ENCODE measurements around the gene TRPC4.
"Not testable (repeated sequence)": the region's sequence is repeated elsewhere in the genome, so short reads cannot be mapped to it uniquely, and the experiment has no call there.

The TRPC4 gene

DNA sequence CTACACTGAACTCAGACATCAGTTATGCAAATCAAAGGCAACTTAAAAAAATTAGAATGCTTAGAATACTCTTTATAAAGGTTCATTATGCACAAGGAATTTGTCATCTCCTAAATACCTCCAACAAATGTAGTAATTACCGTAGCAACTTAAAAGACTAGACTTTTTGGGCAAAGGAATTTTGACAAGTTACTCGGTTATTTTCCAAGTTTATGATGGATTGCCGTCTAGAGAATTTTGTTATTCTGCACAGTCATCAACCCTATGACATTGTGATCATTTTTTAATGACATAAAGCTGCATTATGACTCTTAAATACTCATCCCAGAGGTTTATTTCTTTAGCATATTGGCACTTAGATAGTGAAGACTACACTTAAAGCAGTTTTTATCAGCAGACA, 71.9 kb downstream of the TRPC4 start:
- no peak for ATAC-seq
- TF ChIP-seq TOX (CRISPR knock-in tag; IDR thresholded peaks at IDR 0.05; ENCODE audit: borderline replicate concordance) = no peak
- no peak for TF ChIP-seq PATZ1 (CRISPR knock-in tag; IDR thresholded peaks at IDR 0.05; ENCODE audit: borderline replicate concordance)
- no peak for TF ChIP-seq RARB (CRISPR knock-in tag; IDR thresholded peaks at IDR 0.05)
- TF ChIP-seq ISL1 (CRISPR knock-in tag; IDR thresholded peaks at IDR 0.05) = no peak
- TF ChIP-seq ZFP30 (CRISPR knock-in tag; IDR thresholded peaks at IDR 0.05) = no peak
- TF ChIP-seq ZFP3 (CRISPR knock-in tag; IDR thresholded peaks at IDR 0.05) = no peak
- TF ChIP-seq TCF4 (CRISPR knock-in tag; IDR thresholded peaks at IDR 0.05; ENCODE audit: borderline replicate concordance) = no peak
- TF ChIP-seq ESRRG (CRISPR knock-in tag; IDR thresholded peaks at IDR 0.05) = no peak
- no peak for TF ChIP-seq ZNF565 (CRISPR knock-in tag; conservative IDR thresholded peaks at IDR 0.05; ENCODE audit: low read depth)
- TF ChIP-seq GLIS3 (CRISPR knock-in tag; IDR thresholded peaks at IDR 0.05) = no peak
- TF ChIP-seq ZNF8 (CRISPR knock-in tag; IDR thresholded peaks at IDR 0.05) = no peak
- TF ChIP-seq, protein P1, sequence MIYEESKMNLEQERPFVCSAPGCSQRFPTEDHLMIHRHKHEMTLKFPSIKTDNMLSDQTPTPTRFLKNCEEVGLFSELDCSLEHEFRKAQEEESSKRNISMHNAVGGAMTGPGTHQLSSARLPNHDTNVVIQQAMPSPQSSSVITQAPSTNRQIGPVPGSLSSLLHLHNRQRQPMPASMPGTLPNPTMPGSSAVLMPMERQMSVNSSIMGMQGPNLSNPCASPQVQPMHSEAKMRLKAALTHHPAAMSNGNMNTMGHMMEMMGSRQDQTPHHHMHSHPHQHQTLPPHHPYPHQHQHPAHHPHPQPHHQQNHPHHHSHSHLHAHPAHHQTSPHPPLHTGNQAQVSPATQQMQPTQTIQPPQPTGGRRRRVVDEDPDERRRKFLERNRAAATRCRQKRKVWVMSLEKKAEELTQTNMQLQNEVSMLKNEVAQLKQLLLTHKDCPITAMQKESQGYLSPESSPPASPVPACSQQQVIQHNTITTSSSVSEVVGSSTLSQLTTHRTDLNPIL (CRISPR knock-in tag; IDR thresholded peaks at IDR 0.05; ENCODE audit: low read depth) = no peak
- no peak for TF ChIP-seq ZC3H10 (CRISPR knock-in tag; IDR thresholded peaks at IDR 0.05)
- no peak for TF ChIP-seq CSDC2 (CRISPR knock-in tag; IDR thresholded peaks at IDR 0.05)
- TF ChIP-seq ZNF70 (CRISPR knock-in tag; IDR thresholded peaks at IDR 0.05) = no peak
- TF ChIP-seq, protein P2, sequence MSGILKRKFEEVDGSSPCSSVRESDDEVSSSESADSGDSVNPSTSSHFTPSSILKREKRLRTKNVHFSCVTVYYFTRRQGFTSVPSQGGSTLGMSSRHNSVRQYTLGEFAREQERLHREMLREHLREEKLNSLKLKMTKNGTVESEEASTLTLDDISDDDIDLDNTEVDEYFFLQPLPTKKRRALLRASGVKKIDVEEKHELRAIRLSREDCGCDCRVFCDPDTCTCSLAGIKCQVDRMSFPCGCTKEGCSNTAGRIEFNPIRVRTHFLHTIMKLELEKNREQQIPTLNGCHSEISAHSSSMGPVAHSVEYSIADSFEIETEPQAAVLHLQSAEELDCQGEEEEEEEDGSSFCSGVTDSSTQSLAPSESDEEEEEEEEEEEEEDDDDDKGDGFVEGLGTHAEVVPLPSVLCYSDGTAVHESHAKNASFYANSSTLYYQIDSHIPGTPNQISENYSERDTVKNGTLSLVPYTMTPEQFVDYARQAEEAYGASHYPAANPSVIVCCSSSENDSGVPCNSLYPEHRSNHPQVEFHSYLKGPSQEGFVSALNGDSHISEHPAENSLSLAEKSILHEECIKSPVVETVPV (CRISPR knock-in tag; IDR thresholded peaks at IDR 0.05) = no peak

- ATAC-seq = not testable (repeated sequence)
Observed at GRCh38 chr13:37796795-37797194, 72.8 kb downstream of the TRPC4 start.

DNA sequence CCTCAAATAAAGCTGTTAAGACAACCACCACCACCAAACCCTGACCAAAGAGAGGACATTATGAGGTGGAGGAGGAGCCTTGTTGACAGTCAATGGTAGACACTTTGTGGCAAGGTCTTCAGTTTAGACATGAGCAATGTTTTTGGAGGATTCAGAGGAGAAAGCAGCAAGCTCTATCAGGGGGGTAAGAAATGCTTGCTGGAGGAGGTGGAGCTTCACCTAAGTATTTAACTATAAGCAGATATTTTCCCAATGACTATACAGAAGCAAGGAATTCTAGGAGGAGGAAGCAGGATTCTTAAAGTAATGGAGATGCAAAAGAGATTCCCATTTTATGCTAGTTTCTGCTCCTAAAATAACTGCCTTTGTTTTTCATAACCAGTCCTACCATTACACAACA, 74.2 kb downstream of the TRPC4 start:
- no peak for ATAC-seq

DNA sequence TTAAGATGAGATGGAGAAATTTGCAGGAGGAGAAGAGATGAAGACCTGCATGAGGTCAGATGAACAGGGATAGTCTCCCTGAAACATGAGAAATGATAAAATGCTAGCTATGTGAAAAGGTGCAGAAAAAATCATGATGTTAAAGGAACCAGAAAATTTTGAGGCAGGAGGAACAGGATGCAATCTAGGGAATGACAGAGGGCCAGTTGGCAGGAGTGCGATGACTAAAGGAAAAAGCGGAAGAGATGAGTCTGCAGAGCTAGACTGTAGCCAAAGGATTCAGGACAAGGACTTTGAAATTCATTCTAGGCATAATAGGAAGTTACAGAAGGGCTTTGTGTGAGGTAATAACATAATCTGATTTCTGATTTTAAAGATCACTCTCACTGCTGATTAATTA, 77.9 kb downstream of the TRPC4 start:
- ATAC-seq = peak; percentile 62; the same call in 1 of the 3 replicates
- no peak for TF ChIP-seq ZC3H10 (CRISPR knock-in tag; IDR thresholded peaks at IDR 0.05)
- no peak for TF ChIP-seq TOX (CRISPR knock-in tag; IDR thresholded peaks at IDR 0.05; ENCODE audit: borderline replicate concordance)
- no peak for TF ChIP-seq ZNF8 (CRISPR knock-in tag; IDR thresholded peaks at IDR 0.05)
- TF ChIP-seq CSDC2 (CRISPR knock-in tag; IDR thresholded peaks at IDR 0.05) = no peak
- TF ChIP-seq PATZ1 (CRISPR knock-in tag; IDR thresholded peaks at IDR 0.05; ENCODE audit: borderline replicate concordance) = no peak

More for the DNA sequence above, 74.2 kb downstream of the TRPC4 start:
- TF ChIP-seq RARB (CRISPR knock-in tag; IDR thresholded peaks at IDR 0.05) (no peak), SNAI2 (CRISPR knock-in tag; IDR thresholded peaks at IDR 0.05) (no peak)

DNA sequence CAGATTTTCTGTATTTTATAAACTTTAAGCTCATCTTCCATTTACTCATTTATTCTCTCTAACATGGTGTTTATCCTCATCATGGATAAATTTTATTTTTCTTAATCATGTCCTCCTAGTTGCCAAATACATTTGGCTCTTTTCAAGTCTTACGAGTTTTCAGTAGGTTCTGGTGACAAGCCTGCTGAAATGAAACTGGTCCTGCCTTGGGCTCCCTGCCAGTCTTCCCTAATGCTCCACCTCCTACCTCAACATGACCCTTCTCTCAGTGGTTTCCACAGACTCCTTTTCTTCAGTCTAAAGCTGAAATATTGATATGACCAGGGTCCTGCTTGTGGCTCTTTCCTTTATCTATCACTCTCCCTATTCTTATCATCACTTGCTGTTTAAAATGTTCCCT, 81.2 kb downstream of the TRPC4 start:
- no peak for ATAC-seq
- TF ChIP-seq PATZ1 (CRISPR knock-in tag; IDR thresholded peaks at IDR 0.05; ENCODE audit: borderline replicate concordance) = no peak
- no peak for TF ChIP-seq ISL1 (CRISPR knock-in tag; IDR thresholded peaks at IDR 0.05)
- TF ChIP-seq ZNF8 (CRISPR knock-in tag; IDR thresholded peaks at IDR 0.05) = no peak
- TF ChIP-seq GLIS3 (CRISPR knock-in tag; IDR thresholded peaks at IDR 0.05) = no peak
- TF ChIP-seq PPARA (CRISPR knock-in tag; IDR thresholded peaks at IDR 0.05; ENCODE audit: borderline replicate concordance) = no peak
- no peak for TF ChIP-seq ESRRG (CRISPR knock-in tag; IDR thresholded peaks at IDR 0.05)
- TF ChIP-seq ZFP3 (CRISPR knock-in tag; IDR thresholded peaks at IDR 0.05) = no peak

All from SK-N-SH treated with all-trans-retinoic acid at 6 μM for 48 hours (cell line).